Measurements from ENCODE around the gene PRSS48.
"Not testable (repeated sequence)": the region's sequence is repeated elsewhere in the genome, so short reads cannot be mapped to it uniquely, and the experiment has no call there.

DNA sequence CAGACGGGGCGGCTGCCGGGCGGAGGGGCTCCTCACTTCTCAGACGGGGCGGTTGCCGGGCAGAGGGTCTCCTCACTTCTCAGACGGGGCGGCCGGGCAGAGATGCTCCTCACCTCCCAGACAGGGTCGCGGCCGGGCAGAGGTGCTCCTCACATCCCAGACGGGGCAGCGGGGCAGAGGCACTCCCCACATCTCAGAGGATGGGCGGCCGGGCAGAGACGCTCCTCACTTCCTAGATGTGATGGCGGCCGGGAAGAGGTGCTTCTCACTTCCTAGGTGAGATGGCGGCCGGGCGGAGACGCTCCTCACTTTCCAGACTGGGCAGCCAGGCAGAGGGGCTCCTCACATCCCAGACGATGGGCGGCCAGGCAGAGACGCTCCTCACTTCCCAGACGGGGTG lies 21.7 kb upstream of the PRSS48 start:
- TF ChIP-seq, protein P1, sequence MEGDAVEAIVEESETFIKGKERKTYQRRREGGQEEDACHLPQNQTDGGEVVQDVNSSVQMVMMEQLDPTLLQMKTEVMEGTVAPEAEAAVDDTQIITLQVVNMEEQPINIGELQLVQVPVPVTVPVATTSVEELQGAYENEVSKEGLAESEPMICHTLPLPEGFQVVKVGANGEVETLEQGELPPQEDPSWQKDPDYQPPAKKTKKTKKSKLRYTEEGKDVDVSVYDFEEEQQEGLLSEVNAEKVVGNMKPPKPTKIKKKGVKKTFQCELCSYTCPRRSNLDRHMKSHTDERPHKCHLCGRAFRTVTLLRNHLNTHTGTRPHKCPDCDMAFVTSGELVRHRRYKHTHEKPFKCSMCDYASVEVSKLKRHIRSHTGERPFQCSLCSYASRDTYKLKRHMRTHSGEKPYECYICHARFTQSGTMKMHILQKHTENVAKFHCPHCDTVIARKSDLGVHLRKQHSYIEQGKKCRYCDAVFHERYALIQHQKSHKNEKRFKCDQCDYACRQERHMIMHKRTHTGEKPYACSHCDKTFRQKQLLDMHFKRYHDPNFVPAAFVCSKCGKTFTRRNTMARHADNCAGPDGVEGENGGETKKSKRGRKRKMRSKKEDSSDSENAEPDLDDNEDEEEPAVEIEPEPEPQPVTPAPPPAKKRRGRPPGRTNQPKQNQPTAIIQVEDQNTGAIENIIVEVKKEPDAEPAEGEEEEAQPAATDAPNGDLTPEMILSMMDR (IDR thresholded peaks at IDR 0.05; ENCODE audit: low read length): not testable (repeated sequence)
- not testable (repeated sequence) for TF ChIP-seq EZH2 (optimal IDR thresholded peaks at IDR 0.05; ENCODE audit: low read depth, low read length)

Measured in MM.1S (cell line).